ENCODE results near the gene SPCS2.
A peak's percentile ranks its signal among the peaks of the same experiment; 100 is the strongest.

SPCS2 gene

GRCh38 chr11:74980634-74981033, 31.6 kb downstream of the SPCS2 start:
- no peak overlapping the region for H3K56ac ChIP-seq (ENCODE audit: low read length)
- no peak overlapping the region for H3K4me2 ChIP-seq (ENCODE audit: low read length)
- H3K9ac ChIP-seq (ENCODE audit: low read length), result no peak overlapping the region
- no CpG with 5 or more reads among the region's 2 CpGs for WGBS (ENCODE audit: extremely low coverage, insufficient coverage, low lambda C conversion rate)
- H3K18ac ChIP-seq (ENCODE audit: low read length), result no peak overlapping the region
- no peaks in the 10 kb centered on the region for H3K79me2 ChIP-seq (ENCODE audit: control insufficient read depth, insufficient read depth, low read length)
- no peak for DNase-seq
- no peak overlapping the region for H3K23ac ChIP-seq (ENCODE audit: low read length)
- H3K4ac ChIP-seq (ENCODE audit: low read depth, low read length), result no peak overlapping the region
- peaks cover 5% of the 10 kb centered on the region for H3K36me3 ChIP-seq (ENCODE audit: control insufficient read depth, insufficient read depth, low read length)
- H2BK5ac ChIP-seq (ENCODE audit: low read length), result no peak overlapping the region
- no peak overlapping the region for H4K5ac ChIP-seq (ENCODE audit: low read length)
- no peak overlapping the region for H3K4me3 ChIP-seq (ENCODE audit: low read length)
- no peak overlapping the region for H3K27ac ChIP-seq (ENCODE audit: low read depth, low read length)
- no peak overlapping the region for H4K8ac ChIP-seq (ENCODE audit: low read depth, low read length)
- no peak overlapping the region for H2BK15ac ChIP-seq (replicated peaks; ENCODE audit: low read depth)
- H2BK120ac ChIP-seq (ENCODE audit: low read depth, low read length), result no peak overlapping the region
- H2AK5ac ChIP-seq (ENCODE audit: low read length), result no peak overlapping the region
- no peaks in the 10 kb centered on the region for H3K4me1 ChIP-seq (ENCODE audit: control insufficient read depth, low read depth, low read length)
- H3K27me3 ChIP-seq (ENCODE audit: insufficient read depth, low read length, poor library complexity), result no peaks in the 10 kb centered on the region
- H3K79me1 ChIP-seq (ENCODE audit: low read length), result no peaks in the 10 kb centered on the region

GRCh38 chr11:74981888-74982287, 32.8 kb downstream of the SPCS2 start:
- Histone ChIP-seq H3K23ac (ENCODE audit: low read length) (no peak overlapping the region), H3K18ac (ENCODE audit: low read length) (no peak overlapping the region), H3K56ac (ENCODE audit: low read length) (no peak overlapping the region), H4K8ac (ENCODE audit: low read depth, low read length) (no peak overlapping the region), H3K79me2 (ENCODE audit: control insufficient read depth, insufficient read depth, low read length) (no peaks in the 10 kb centered on the region), H3K27me3 (ENCODE audit: insufficient read depth, low read length, poor library complexity) (no peaks in the 10 kb centered on the region), H2BK15ac (replicated peaks; ENCODE audit: low read depth) (no peak overlapping the region), H2BK120ac (ENCODE audit: low read depth, low read length) (no peak overlapping the region), H3K27ac (ENCODE audit: low read depth, low read length) (no peak overlapping the region), H3K9ac (ENCODE audit: low read length) (no peak overlapping the region), H2BK5ac (ENCODE audit: low read length) (no peak overlapping the region), H3K4ac (ENCODE audit: low read depth, low read length) (no peak overlapping the region), H3K4me3 (ENCODE audit: low read length) (no peak overlapping the region), H2AK5ac (ENCODE audit: low read length) (no peak overlapping the region), H3K36me3 (ENCODE audit: control insufficient read depth, insufficient read depth, low read length) (peaks cover 5% of the 10 kb centered on the region), H4K5ac (ENCODE audit: low read length) (no peak overlapping the region), H3K4me1 (ENCODE audit: control insufficient read depth, low read depth, low read length) (no peaks in the 10 kb centered on the region), H3K79me1 (ENCODE audit: low read length) (no peaks in the 10 kb centered on the region), H3K4me2 (ENCODE audit: low read length) (no peak overlapping the region)
- DNase-seq, result no peak
- no CpG with 5 or more reads among the region's 1 CpG for WGBS (ENCODE audit: extremely low coverage, insufficient coverage, low lambda C conversion rate)

- Histone ChIP-seq H3K4me3 (ENCODE audit: low read length) (no peak overlapping the region), H2BK15ac (replicated peaks; ENCODE audit: low read depth) (no peak overlapping the region), H3K56ac (ENCODE audit: low read length) (no peak overlapping the region), H4K5ac (ENCODE audit: low read length) (no peak overlapping the region), H2AK5ac (ENCODE audit: low read length) (no peak overlapping the region), H3K27ac (ENCODE audit: low read depth, low read length) (no peak overlapping the region), H3K4me1 (ENCODE audit: control insufficient read depth, low read depth, low read length) (no peaks in the 10 kb centered on the region), H3K23ac (ENCODE audit: low read length) (no peak overlapping the region), H3K79me1 (ENCODE audit: low read length) (no peaks in the 10 kb centered on the region), H3K4ac (ENCODE audit: low read depth, low read length) (no peak overlapping the region), H3K18ac (ENCODE audit: low read length) (no peak overlapping the region), H3K79me2 (ENCODE audit: control insufficient read depth, insufficient read depth, low read length) (no peaks in the 10 kb centered on the region), H3K9ac (ENCODE audit: low read length) (no peak overlapping the region), H2BK120ac (ENCODE audit: low read depth, low read length) (no peak overlapping the region), H3K4me2 (ENCODE audit: low read length) (no peak overlapping the region), H3K36me3 (ENCODE audit: control insufficient read depth, insufficient read depth, low read length) (peaks cover 2% of the 10 kb centered on the region), H2BK5ac (ENCODE audit: low read length) (no peak overlapping the region), H4K8ac (ENCODE audit: low read depth, low read length) (no peak overlapping the region), H3K27me3 (ENCODE audit: insufficient read depth, low read length, poor library complexity) (no peaks in the 10 kb centered on the region)
- no peak for DNase-seq
- no CpG with 5 or more reads among the region's 3 CpGs for WGBS (ENCODE audit: extremely low coverage, insufficient coverage, low lambda C conversion rate)
Observed at GRCh38 chr11:74984070-74984469, 35.0 kb downstream of the SPCS2 start.

- Histone ChIP-seq H3K4me2 (ENCODE audit: low read length) (no peak overlapping the region), H3K79me2 (ENCODE audit: control insufficient read depth, insufficient read depth, low read length) (no peaks in the 10 kb centered on the region), H2BK15ac (replicated peaks; ENCODE audit: low read depth) (no peak overlapping the region), H4K8ac (ENCODE audit: low read depth, low read length) (no peak overlapping the region), H3K18ac (ENCODE audit: low read length) (no peak overlapping the region), H3K27ac (ENCODE audit: low read depth, low read length) (no peak overlapping the region), H4K5ac (ENCODE audit: low read length) (no peak overlapping the region), H3K4me1 (ENCODE audit: control insufficient read depth, low read depth, low read length) (peaks cover 1% of the 10 kb centered on the region), H3K4me3 (ENCODE audit: low read length) (no peak overlapping the region), H3K36me3 (ENCODE audit: control insufficient read depth, insufficient read depth, low read length) (peaks cover 2% of the 10 kb centered on the region), H2AK5ac (ENCODE audit: low read length) (no peak overlapping the region), H3K23ac (ENCODE audit: low read length) (no peak overlapping the region), H2BK120ac (ENCODE audit: low read depth, low read length) (no peak overlapping the region), H3K4ac (ENCODE audit: low read depth, low read length) (no peak overlapping the region), H2BK5ac (ENCODE audit: low read length) (no peak overlapping the region), H3K79me1 (ENCODE audit: low read length) (no peaks in the 10 kb centered on the region), H3K56ac (ENCODE audit: low read length) (no peak overlapping the region), H3K9ac (ENCODE audit: low read length) (no peak overlapping the region), H3K27me3 (ENCODE audit: insufficient read depth, low read length, poor library complexity) (no peaks in the 10 kb centered on the region)
- no CpG with 5 or more reads among the region's 2 CpGs for WGBS (ENCODE audit: extremely low coverage, insufficient coverage, low lambda C conversion rate)
- no peak for DNase-seq
Observed at GRCh38 chr11:74984730-74985129, 35.7 kb downstream of the SPCS2 start.

- peaks cover 2% of the 10 kb centered on the region for H3K4me1 ChIP-seq (ENCODE audit: control insufficient read depth, low read depth, low read length)
- peak; percentile 92 for DNase-seq
- H3K9ac ChIP-seq (ENCODE audit: low read length), result peak within 1 kb of the TSS; percentile 86
- H4K8ac ChIP-seq (ENCODE audit: low read depth, low read length), result no peak within 1 kb of the TSS
- no peaks in the 10 kb centered on the region for H3K27me3 ChIP-seq (ENCODE audit: insufficient read depth, low read length, poor library complexity)
- no peaks in the 10 kb centered on the region for H3K36me3 ChIP-seq (ENCODE audit: control insufficient read depth, insufficient read depth, low read length)
- no peaks in the 10 kb centered on the region for H3K79me2 ChIP-seq (ENCODE audit: control insufficient read depth, insufficient read depth, low read length)
- no peaks in the 10 kb centered on the region for H3K79me1 ChIP-seq (ENCODE audit: low read length)
- no CpG with 5 or more reads among the region's 46 CpGs for WGBS (ENCODE audit: extremely low coverage, insufficient coverage, low lambda C conversion rate)
- no peak within 1 kb of the TSS for H2BK120ac ChIP-seq (ENCODE audit: low read depth, low read length)
- peak within 1 kb of the TSS; percentile 87 for H3K56ac ChIP-seq (ENCODE audit: low read length)
- H3K27ac ChIP-seq (ENCODE audit: low read depth, low read length), result peak within 1 kb of the TSS; percentile 12
- H2BK15ac ChIP-seq (replicated peaks; ENCODE audit: low read depth), result no peak within 1 kb of the TSS
- no peak within 1 kb of the TSS for H3K4ac ChIP-seq (ENCODE audit: low read depth, low read length)
- peak within 1 kb of the TSS; percentile 35 for H3K23ac ChIP-seq (ENCODE audit: low read length)
- H3K4me3 ChIP-seq (ENCODE audit: low read length), result peak within 1 kb of the TSS; percentile 81
- peak within 1 kb of the TSS; percentile 94 for H3K4me2 ChIP-seq (ENCODE audit: low read length)
- H3K18ac ChIP-seq (ENCODE audit: low read length), result peak within 1 kb of the TSS; percentile 60
- no peak within 1 kb of the TSS for H2AK5ac ChIP-seq (ENCODE audit: low read length)
- H2BK5ac ChIP-seq (ENCODE audit: low read length), result no peak within 1 kb of the TSS
- H4K5ac ChIP-seq (ENCODE audit: low read length), result no peak within 1 kb of the TSS
Observed at GRCh38 chr11:74988541-74989259, 39.6 kb downstream of the SPCS2 start, which contains the start of gene NEU3. Gene NEU3, plus strand, starts transcription at chr11:74988933. Its CDS starts 128 bp downstream, at chr11:74989061.

- no peaks in the 10 kb centered on the region for H3K36me3 ChIP-seq (ENCODE audit: control insufficient read depth, insufficient read depth, low read length)
- H3K4me2 ChIP-seq (ENCODE audit: low read length), result peak overlapping the region; percentile 94
- no CpG with 5 or more reads among the region's 8 CpGs for WGBS (ENCODE audit: extremely low coverage, insufficient coverage, low lambda C conversion rate)
- H3K23ac ChIP-seq (ENCODE audit: low read length), result peak overlapping the region; percentile 35
- H2AK5ac ChIP-seq (ENCODE audit: low read length), result no peak overlapping the region
- H3K56ac ChIP-seq (ENCODE audit: low read length), result peak overlapping the region; percentile 87
- H2BK15ac ChIP-seq (replicated peaks; ENCODE audit: low read depth), result no peak overlapping the region
- H3K27me3 ChIP-seq (ENCODE audit: insufficient read depth, low read length, poor library complexity), result no peaks in the 10 kb centered on the region
- no peak for DNase-seq
- H4K5ac ChIP-seq (ENCODE audit: low read length), result no peak overlapping the region
- H3K4ac ChIP-seq (ENCODE audit: low read depth, low read length), result no peak overlapping the region
- no peaks in the 10 kb centered on the region for H3K79me1 ChIP-seq (ENCODE audit: low read length)
- peak overlapping the region; percentile 12 for H3K27ac ChIP-seq (ENCODE audit: low read depth, low read length)
- H2BK120ac ChIP-seq (ENCODE audit: low read depth, low read length), result no peak overlapping the region
- H3K79me2 ChIP-seq (ENCODE audit: control insufficient read depth, insufficient read depth, low read length), result no peaks in the 10 kb centered on the region
- no peak overlapping the region for H4K8ac ChIP-seq (ENCODE audit: low read depth, low read length)
- no peak overlapping the region for H2BK5ac ChIP-seq (ENCODE audit: low read length)
- peaks cover 2% of the 10 kb centered on the region for H3K4me1 ChIP-seq (ENCODE audit: control insufficient read depth, low read depth, low read length)
- H3K9ac ChIP-seq (ENCODE audit: low read length), result peak overlapping the region; percentile 86
- peak overlapping the region; percentile 60 for H3K18ac ChIP-seq (ENCODE audit: low read length)
- H3K4me3 ChIP-seq (ENCODE audit: low read length), result peak overlapping the region; percentile 81
Observed at GRCh38 chr11:74989260-74989638, 40.2 kb downstream of the SPCS2 start.
